ENCODE results near the gene TINAGL1. TPM values are rescaled to one million over a fixed set of nuclear protein-coding genes. Genes with fewer than 3 reads are reported as not detected.

Gene TINAGL1
- total RNA-seq, 1 donor from 2014 or later, result 4.5 TPM

GRCh38 chr1:31598980-31599379, 22.7 kb downstream of the TINAGL1 start:
- no peak for DNase-seq (ENCODE audit: low spot score)
- TF ChIP-seq, protein P1, sequence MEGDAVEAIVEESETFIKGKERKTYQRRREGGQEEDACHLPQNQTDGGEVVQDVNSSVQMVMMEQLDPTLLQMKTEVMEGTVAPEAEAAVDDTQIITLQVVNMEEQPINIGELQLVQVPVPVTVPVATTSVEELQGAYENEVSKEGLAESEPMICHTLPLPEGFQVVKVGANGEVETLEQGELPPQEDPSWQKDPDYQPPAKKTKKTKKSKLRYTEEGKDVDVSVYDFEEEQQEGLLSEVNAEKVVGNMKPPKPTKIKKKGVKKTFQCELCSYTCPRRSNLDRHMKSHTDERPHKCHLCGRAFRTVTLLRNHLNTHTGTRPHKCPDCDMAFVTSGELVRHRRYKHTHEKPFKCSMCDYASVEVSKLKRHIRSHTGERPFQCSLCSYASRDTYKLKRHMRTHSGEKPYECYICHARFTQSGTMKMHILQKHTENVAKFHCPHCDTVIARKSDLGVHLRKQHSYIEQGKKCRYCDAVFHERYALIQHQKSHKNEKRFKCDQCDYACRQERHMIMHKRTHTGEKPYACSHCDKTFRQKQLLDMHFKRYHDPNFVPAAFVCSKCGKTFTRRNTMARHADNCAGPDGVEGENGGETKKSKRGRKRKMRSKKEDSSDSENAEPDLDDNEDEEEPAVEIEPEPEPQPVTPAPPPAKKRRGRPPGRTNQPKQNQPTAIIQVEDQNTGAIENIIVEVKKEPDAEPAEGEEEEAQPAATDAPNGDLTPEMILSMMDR (IDR thresholded peaks at IDR 0.05; ENCODE audit: unreplicated experiment), result no peak
- Mint-ChIP-seq H3K27me3 (ENCODE audit: unreplicated experiment) (peaks cover 1% of the 10 kb centered on the region), H3K4me1 (ENCODE audit: unreplicated experiment) (no peaks in the 10 kb centered on the region), H3K9me3 (ENCODE audit: unreplicated experiment) (no peaks in the 10 kb centered on the region), H3K4me3 (ENCODE audit: unreplicated experiment) (no peak overlapping the region), H3K36me3 (ENCODE audit: low read depth, unreplicated experiment) (no peaks in the 10 kb centered on the region), H3K27ac (ENCODE audit: unreplicated experiment) (no peak overlapping the region)

DNA sequence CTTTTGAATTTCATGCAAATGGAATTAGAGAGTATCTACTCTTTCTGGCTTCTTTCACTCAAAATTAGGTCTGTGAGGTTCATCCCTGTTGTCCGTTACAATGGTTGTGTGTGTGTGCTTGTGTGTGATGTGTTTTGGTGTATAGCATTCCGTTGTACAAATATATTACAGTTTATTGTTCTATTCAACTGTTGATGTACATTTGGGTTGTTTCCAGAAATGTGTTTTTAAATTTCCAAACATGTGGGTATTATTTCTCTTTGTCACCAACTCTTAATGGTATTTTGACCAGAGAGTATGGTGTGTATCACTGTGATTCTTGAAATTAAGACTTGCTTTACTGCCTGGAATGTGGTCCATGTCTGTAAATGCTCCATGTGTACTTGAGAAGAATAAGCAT, 24.3 kb downstream of the TINAGL1 start:
- TF ChIP-seq, protein P1 (IDR thresholded peaks at IDR 0.05; ENCODE audit: unreplicated experiment), result no peak
- H3K27me3 Mint-ChIP-seq (ENCODE audit: unreplicated experiment), result no peaks in the 10 kb centered on the region
- no peak overlapping the region for H3K27ac Mint-ChIP-seq (ENCODE audit: unreplicated experiment)
- no peaks in the 10 kb centered on the region for H3K4me1 Mint-ChIP-seq (ENCODE audit: unreplicated experiment)
- no peaks in the 10 kb centered on the region for H3K36me3 Mint-ChIP-seq (ENCODE audit: low read depth, unreplicated experiment)
- H3K9me3 Mint-ChIP-seq (ENCODE audit: unreplicated experiment), result no peaks in the 10 kb centered on the region
- no peak overlapping the region for H3K4me3 Mint-ChIP-seq (ENCODE audit: unreplicated experiment)
- DNase-seq (ENCODE audit: low spot score), result no peak

GRCh38 chr1:31602081-31602480, 25.8 kb downstream of the TINAGL1 start:
- DNase-seq (ENCODE audit: low spot score), result no peak
- Mint-ChIP-seq H3K4me3 (ENCODE audit: unreplicated experiment) (no peak overlapping the region), H3K27ac (ENCODE audit: unreplicated experiment) (no peak overlapping the region), H3K4me1 (ENCODE audit: unreplicated experiment) (no peaks in the 10 kb centered on the region), H3K36me3 (ENCODE audit: low read depth, unreplicated experiment) (no peaks in the 10 kb centered on the region), H3K27me3 (ENCODE audit: unreplicated experiment) (no peaks in the 10 kb centered on the region), H3K9me3 (ENCODE audit: unreplicated experiment) (no peaks in the 10 kb centered on the region)
- TF ChIP-seq, protein P1 (IDR thresholded peaks at IDR 0.05; ENCODE audit: unreplicated experiment), result no peak

DNA sequence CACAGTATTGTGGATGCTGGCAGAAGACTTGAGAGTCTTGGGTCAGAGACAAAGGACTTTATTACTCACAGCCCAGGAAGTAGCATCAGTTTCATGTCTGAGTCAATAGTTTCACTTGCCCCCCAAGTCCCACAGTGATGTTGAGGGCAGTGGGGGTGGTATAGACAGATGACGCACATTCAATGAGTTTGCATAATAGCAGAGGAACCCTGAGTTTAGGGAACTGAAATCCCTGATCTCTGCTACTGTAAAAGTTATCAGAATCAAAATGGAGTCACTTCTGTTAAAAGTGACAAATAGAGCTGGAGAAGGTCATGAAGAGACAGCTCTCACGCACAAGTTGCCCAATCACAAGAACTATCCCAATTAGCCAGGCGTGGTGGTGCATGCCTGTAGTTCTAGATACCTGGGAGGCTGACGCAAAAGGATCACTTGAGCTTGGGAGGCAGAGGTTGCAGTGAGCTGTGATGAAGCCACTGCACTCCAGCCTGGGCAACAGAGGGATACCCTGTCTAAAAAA, 29.7 kb downstream of the TINAGL1 start:
- Mint-ChIP-seq H3K36me3 (ENCODE audit: low read depth, unreplicated experiment) (no peaks in the 10 kb centered on the region), H3K4me1 (ENCODE audit: unreplicated experiment) (no peaks in the 10 kb centered on the region), H3K9me3 (ENCODE audit: unreplicated experiment) (no peaks in the 10 kb centered on the region), H3K27me3 (ENCODE audit: unreplicated experiment) (peaks cover 3% of the 10 kb centered on the region), H3K4me3 (ENCODE audit: unreplicated experiment) (no peak overlapping the region), H3K27ac (ENCODE audit: unreplicated experiment) (no peak overlapping the region)
- TF ChIP-seq, protein P1 (IDR thresholded peaks at IDR 0.05; ENCODE audit: unreplicated experiment), result no peak
- DNase-seq (ENCODE audit: low spot score), result no peak

DNA sequence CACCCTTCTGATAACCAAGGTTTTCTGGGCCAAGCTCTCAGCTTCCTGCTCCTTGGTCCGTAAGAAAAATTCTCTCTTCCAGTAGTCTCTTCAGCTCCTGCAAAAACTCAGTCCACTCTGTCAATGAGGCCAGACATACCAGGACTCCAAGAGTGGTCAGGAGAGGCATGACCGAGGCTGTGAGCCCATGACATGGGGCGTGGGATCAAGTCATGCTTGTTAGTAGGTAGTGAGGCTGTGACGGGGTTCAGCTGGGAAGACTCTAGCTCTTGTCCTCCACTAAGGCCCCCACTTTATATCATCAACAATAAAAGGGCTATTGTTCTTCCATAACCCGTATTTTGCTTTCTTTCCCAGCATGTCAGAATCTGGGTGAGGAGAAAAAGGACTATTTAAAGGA, 31.0 kb downstream of the TINAGL1 start:
- DNase-seq (ENCODE audit: low spot score), result no peak
- H3K36me3 Mint-ChIP-seq (ENCODE audit: low read depth, unreplicated experiment), result no peaks in the 10 kb centered on the region
- TF ChIP-seq, protein P1 (IDR thresholded peaks at IDR 0.05; ENCODE audit: unreplicated experiment), result no peak

More for the DNA sequence above, 31.0 kb downstream of the TINAGL1 start:
- H3K27ac Mint-ChIP-seq (ENCODE audit: unreplicated experiment), result no peak overlapping the region
- peaks cover 3% of the 10 kb centered on the region for H3K27me3 Mint-ChIP-seq (ENCODE audit: unreplicated experiment)
- no peak overlapping the region for H3K4me3 Mint-ChIP-seq (ENCODE audit: unreplicated experiment)
- no peaks in the 10 kb centered on the region for H3K4me1 Mint-ChIP-seq (ENCODE audit: unreplicated experiment)
- no peaks in the 10 kb centered on the region for H3K9me3 Mint-ChIP-seq (ENCODE audit: unreplicated experiment)
